SK-N-MC (cell line): ENCODE results near the gene ST8SIA6.

Source experiments
- EZH2 ChIP-seq: fragments of 200-600 bp; sonication (generic); IDR thresholded peaks from one replicate; pipeline ENCODE4 v1.6.1; 2017; ENCODE audit warnings: antibody characterized with exemption
- POLR2AphosphoS5 ChIP-seq: IDR thresholded peaks from 2 replicates; pipeline ENCODE4 v1.6.1; 2012; ENCODE audit warnings: mild to moderate bottlenecking, low read depth, low read length, borderline replicate concordance

- TF ChIP-seq EZH2, result no peak
- no peak for TF ChIP-seq POLR2AphosphoS5
Observed at GRCh38 chr10:17453373-17454091, 863 bp downstream of the ST8SIA6 start.
